GM18517 (cell line): Measurements from ENCODE around the gene MZT2A.
"Not testable (repeated sequence)": the region's sequence is repeated elsewhere in the genome, so short reads cannot be mapped to it uniquely, and the experiment has no call there.

Experiments
- ATAC-seq: cut with Tn5 transposase; IDR thresholded peaks from one replicate; pipeline ENCODE4 v1.9.1; 2021; ENCODE audit warnings: mild to moderate bottlenecking, moderate library complexity; ENCODE audit not compliant: unreplicated experiment

MZT2A gene

DNA sequence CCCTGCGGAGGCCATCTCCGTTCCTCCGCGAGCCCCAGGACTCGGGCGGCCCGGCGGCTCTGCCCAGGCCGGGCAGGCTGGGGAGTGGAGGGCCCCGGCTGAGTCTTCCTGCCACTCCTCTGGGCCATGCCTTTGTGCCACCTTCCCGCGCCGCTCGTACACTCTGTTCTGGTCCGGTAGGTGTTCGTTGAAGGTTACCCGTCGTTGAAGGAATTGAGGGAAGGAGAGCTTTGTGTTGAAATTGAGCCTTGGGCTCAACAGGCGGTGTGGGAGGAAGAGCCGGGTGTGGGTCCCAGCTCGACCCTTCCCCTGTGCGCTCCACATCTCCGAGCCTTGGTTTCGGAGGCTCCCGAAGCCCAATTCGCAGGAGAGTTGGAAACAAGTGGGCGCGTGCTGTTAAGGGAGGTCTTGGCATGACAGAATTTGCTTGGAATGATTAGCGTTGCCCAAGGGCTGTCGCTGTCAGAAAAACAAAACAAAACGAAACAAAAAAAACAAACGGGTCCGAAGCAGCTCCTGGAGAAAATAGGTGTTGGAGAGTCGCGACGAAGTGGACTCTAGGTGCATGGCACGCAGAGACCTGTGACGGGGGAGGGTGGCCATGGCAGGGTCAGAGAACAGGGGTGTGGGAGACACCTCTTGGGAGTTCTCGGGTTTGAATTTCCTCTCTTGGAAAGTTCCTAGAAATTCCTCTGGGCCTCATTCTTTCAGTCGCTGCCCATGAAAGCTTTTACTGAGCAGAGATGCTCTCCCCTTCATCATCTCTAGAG, 1.2 kb upstream of the MZT2A start:
- ATAC-seq = peak; percentile 31

DNA sequence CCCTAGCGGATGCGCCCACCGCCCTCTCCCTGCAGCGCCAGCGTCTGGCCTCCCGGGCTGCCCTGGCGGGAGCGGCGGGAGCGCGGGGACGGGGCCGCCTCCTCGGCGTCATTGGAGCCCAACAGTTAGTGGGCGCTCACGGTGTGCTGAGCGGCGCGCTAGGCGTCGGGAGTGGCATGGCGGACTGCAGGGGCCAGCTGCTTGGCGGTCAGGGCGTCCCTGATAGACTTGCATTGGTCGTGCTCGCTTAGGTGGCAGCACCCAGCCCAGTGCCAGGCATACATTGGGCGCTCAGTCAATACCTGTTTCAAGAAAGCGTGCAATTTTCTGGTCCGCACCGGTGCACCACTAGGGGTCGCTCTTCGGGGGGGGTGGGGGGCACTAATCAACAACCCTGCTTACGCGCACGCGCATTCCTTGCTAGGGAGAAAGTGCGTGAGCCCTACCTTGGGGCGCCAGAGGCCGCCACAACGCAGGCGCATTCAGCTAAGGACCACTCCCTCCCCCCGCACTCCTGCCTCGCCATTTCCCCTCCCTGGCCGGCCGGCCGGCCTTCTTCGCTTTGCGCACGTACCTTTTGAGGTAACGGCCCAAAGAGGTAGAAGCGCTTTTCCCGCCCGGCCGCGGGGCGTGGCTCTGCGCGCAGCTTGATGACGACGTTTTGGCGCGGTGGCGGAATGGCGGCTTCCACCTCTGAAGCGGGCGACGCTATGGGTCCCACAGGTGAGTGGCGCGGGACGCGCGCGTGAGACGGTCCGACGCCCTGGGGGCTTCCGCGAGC, 411 bp upstream of the MZT2A start:
- peak; percentile 74 for ATAC-seq

DNA sequence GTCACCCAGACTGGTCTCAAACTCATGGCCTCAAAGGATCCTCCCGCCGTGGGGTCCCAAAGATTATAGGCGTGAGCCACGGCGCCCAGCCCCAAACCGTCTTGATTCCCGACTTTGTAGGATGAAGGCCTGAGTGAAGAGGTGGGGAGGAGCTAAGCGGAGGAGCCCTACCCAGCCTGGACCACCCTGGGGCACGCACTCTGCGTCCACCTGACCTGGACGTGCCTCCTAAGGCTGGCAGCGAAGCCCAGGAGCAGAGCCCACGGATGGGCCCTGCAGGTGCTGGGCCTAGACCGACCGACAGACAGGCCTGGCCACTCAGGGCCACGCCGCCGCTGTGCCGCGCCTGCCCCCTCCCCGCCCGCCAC, 744 bp downstream of the MZT2A start:
- ATAC-seq = peak; percentile 0

DNA sequence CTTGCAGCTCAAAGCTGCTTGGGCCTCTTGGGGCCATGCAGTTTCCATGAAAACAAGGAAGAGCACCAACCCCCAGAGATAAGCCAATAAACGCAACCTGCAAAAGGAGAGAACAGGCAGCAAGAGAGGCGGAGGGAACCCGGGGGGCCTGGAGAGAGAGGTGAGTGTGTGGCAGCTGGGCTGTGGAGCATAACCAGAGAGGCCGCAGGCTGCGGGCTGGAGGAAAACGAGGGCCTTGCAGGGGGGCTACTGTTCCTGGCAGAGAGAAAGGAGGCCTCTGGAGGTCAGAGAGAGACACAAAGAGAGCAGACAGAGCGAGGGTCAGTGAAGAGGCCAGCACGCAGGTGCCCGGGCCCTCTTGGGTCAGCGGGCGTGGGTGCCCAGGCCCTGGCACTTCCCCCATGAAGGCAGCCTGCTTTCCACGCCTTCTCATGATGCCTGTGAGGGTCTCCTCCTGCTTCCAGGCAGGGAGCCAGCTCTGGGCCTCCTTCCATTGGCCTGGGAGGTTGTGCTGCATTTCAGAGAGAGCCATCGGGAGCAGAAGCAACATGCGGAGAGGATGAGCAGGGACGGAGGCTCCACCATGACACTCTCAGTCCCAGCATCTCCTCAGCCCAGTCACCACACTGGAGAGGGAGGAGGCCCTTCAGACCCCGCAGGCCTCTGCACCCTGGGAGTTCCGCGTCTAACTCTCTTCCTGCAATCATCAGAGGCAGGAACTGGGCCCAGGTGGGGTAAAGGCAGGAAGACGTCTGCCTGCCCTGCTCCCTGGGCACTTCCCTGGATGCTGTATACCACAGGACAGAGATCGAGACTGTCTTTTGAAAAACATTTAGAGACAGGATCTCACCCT, 1.4 kb downstream of the MZT2A start:
- not testable (repeated sequence) for ATAC-seq

DNA sequence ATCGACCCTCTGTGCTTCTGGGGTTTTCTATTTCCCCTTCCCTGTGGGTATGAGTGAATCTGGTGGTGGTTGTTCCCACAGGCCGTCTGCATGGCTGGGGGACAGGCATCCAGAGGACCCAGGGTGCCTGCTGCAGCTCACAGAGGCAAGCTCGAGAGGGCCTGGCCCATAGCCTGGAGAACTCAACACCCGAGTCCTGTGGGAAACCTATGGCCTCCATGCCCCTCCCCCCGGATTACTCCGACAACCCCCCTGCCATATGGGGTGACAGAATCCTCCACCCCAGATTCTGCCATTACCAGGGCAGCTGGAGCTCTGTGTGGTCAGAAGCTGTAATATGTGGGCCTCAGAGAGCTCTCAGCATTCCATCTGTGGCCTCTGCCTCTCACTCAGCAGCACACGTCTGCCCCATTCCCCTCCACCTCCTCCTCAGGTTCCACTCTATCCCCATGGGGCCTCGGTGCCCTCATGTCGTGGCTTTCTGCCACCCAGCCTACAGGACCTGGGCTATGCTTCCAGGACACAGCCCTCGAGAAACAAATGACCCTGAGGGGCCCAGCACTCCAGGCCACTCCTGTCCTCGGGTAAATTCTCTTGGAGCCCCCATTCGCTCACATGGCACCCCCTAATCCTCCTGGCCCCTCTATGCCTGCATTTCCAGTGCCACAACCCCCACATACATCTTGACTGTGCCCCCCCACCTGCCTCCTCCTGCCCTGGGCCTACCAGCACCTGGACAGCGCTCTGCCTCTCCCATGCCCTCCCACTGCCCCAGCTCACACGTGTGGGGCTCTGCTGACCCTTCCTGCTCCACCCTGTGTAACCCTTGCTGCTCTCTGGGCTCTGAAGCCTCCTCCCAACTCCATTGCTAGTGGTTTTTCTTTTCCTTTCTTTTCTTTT, 3.6 kb downstream of the MZT2A start:
- ATAC-seq = no peak

DNA sequence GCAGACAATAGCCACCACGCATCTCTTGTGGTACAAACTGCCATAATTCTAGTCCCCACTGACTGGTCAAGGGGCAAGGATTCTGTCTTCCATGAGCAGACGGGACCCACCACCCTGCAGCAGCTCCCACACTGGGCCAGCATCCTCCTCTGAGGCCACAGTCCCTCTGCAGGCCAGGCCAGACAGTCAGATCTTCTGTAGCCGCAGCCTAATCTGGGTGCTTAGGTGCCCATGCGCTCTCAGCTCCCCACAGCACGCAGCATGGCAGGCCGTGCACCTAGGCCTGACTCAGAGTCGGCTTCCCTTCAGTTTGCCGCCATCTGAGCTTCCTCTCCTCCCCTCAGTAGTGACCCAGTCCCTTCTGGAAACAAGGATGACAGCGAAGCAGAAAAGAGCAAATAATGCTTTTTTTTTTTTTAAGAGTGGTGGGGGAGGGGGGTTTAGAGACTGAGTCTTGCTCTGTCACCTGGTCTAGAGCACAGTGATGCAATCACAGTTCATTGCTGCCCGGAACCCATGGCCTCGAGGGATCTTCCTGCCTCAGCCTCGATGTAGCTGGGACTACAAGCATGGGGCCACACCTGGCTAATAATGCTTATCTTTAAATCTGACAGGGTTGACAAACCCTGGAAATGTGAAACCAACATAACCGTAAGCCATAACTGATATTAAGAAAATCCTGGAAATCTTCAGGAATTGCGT, 5.8 kb downstream of the MZT2A start:
- not testable (repeated sequence) for ATAC-seq

DNA sequence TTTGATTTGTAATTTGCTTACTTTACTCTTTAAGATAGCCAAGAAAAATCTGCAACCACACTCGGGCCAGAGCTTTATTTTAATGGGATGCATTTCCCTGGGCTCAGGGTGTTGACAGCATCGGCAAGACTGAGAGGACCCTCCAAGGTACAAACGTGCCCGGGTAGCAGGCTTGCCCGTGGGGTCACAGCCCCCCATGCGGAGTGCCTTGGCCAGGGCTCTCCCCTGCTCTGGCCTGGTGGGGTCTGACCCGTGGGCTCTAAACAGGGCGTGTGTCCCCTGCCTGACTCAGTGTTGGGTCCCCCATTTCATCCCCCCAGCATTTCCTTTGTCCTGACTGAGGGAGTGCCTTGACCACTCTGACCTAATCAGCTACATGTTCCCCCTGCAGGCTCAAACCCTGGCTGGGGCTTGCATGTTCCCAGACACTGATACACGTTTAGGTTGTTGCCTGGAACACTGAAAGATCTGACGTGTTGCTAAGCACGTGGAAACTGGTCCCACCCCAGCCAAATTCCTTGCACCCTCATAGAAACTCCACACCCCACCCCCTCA, 7.2 kb downstream of the MZT2A start:
- not testable (repeated sequence) for ATAC-seq

DNA sequence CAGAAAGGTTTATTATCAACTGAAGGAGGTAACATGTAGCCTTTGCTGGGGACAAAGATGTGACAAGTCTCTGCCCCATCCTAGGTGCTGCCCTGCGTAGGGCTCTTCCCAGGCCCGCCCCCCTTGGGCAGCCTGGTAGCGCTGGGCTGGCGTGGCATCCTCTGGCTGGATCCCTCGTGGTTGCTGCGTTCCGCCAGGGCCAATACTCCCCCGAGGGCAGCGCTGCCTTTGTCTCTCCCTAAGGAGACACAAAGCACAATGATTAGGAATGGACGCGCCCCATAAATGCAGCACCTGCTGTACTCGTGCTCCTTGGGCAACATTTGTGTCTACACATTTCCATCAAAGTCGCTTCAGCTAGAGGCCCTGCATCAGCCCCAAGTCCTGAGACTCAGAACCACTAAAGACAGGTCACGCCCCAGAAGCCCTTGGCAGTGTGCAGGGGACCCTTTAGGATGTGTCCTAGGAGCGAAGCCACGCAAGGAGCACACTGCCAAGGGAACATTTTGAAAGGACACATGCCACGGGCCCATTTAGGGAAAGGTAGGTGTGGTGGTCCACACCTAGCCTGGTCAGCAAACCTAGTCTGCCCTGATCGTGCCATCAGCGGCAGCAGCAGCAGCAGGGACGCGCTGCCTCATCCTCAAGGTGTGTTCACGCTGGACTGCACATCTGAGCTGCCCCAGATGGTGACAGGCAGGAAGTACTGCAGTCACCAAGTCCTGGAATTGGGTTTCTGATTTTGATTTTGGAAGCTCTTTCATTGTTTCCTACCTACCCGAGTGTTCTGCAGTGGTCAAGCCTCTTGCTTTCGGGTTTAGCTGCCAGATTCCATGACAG, 8.0 kb downstream of the MZT2A start:
- ATAC-seq = not testable (repeated sequence)

DNA sequence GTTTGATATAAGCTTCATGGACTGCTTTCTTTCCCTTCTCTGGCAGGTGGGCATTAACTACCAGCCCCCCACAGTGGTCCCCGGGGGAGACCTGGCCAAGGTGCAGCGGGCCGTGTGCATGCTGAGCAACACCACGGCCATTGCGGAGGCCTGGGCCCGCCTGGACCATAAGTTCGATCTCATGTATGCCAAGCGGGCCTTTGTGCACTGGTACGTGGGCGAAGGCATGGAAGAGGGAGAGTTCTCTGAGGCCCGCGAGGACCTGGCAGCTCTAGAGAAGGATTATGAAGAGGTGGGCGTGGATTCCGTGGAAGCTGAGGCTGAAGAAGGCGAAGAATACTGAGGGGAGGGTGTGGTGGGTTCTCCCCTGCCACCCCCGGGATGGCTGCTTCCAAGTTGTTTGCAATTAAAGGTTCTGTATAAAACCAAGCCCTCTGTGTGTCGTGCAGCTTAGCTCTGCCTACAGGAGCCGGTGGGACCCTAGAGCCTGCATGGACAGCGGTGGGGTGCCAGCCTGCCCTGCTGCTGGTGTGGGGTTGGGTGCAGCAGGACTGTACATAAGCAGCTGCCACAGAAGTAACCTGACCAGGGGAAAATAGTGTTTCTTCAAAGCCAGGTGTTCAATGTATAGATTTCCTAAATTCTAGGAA, 9.6 kb downstream of the MZT2A start:
- not testable (repeated sequence) for ATAC-seq

DNA sequence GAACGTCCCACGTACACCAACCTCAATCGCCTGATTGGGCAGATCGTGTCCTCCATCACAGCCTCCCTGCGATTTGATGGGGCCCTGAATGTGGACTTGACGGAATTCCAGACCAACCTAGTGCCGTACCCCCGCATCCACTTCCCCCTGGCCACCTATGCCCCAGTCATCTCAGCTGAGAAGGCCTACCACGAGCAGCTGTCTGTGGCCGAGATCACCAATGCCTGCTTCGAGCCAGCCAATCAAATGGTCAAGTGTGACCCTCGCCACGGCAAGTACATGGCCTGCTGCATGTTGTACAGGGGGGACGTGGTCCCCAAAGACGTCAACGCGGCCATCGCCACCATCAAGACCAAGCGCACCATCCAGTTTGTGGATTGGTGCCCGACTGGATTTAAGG, 11.8 kb downstream of the MZT2A start:
- not testable (repeated sequence) for ATAC-seq

DNA sequence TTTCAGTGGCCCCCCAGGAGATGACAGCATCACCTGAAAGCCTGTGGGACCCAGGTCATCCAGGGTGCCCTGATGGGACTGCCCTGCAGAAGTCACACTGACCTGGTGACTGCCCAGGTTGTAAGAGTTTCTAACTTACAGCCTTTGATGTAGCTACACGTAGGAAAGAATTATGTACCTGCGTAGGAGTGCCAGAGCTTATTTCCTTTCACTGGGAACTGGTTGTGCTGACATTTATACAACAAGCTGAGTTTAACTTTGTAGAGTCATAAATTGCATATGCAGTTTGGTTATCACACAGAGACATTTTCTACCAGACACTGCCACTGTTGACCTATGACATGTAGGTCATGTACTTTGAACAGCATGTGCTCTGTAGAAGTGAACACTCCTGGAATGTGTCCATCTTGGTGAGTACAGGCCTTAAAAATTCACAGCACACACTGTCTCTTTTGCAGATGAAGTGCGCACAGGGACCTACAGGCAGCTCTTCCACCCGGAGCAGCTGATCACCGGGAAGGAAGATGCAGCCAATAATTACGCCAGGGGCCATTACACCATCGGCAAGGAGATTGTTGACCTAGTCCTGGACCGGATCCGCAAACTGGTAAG, 13.2 kb downstream of the MZT2A start:
- not testable (repeated sequence) for ATAC-seq

DNA sequence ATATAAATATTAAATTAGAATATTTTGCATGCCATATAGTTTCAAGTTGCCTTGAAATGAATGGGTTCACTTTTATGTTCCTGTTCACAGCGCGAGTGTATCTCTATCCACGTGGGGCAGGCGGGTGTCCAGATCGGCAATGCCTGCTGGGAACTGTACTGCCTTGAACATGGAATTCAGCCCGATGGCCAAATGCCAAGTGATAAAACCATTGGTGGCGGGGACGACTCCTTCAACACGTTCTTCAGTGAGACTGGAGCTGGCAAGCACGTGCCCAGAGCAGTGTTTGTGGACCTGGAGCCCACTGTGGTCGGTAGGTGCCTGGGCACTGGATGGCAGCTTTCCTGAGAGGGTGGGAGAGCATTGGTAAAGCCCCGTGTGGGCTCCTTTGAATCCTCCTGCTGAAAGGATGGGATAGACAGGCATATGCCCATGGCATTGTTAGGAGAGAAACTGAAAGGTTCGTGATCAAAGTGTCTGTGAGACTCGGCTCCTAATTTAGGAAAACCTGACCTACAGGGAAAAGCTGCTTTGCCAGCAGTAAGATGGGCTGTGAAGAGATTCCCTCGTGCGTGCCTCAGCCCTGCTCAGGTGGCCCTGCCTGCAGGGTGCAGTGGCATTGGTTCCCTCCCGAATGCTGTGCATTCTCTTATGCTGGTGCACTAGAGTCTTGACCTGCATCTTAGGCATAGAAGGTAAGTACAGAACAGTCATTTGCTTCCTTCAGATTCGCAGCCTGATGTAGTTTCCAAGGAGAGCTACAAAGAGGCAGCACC, 13.9 kb downstream of the MZT2A start:
- not testable (repeated sequence) for ATAC-seq

DNA sequence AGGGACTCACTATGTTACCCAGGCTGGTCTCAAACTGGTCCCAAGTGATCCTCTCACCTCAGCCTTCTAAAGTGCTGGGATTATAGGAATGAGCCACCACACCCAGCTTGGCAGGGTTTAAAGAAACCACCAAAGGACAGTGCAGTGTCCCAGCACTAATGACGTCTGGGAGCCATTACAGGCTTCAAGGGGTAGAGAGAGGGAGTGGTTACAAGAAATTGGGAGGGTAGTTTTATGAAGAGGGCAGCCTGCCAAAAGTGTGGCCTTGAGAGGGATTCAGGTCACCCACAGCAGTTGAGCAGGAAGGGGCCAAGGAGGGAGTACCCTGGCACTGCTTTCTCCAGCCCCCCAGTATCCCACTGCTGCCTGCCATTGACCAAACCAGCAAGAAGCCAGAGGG, 15.0 kb downstream of the MZT2A start:
- not testable (repeated sequence) for ATAC-seq

DNA sequence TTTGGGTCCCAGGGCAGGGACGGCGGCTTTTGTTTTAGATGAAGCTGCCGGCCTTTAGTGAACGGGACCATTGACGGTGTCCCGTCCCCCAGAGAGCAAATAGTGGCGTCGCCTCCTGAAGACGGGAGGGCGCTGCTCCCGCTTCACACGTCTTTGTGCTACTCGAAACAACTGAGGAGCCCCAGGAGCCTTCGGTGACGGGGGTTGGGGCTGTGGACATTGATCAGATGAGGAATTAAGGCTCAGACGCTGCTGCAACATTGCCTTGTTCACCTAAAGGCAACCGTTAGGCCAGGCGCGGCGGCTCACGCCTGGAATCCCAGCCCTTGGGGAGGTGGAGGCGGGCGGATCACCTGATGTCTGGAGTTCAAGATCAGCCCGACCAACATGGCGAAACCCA, 15.8 kb downstream of the MZT2A start:
- ATAC-seq = not testable (repeated sequence)

DNA sequence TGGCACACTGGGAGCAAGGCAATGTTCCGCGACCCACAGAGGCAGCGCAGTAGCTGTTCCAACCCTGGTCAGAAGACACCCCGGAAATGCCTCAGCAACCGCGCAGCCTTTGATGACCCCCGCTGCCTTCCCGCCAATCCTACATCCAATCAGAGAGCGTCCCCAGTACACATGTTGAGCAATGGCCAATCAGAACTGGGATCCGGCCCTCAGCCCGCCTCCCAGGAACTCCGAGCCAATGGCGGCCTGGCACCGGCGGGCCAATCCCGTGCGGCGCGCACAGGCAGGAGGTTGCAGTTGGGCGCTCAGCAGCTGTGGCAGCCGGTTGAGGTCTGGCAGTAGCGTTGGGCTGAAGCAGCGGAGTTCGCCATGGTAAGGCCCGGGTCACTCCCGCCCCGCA, 16.4 kb downstream of the MZT2A start, which contains the start of gene TUBA3D:
TUBA3D (plus strand) TSS at position 289 of the 400 bp plus-strand sequence; CDS start at position 370, 81 bp downstream.
- ATAC-seq = no peak

DNA sequence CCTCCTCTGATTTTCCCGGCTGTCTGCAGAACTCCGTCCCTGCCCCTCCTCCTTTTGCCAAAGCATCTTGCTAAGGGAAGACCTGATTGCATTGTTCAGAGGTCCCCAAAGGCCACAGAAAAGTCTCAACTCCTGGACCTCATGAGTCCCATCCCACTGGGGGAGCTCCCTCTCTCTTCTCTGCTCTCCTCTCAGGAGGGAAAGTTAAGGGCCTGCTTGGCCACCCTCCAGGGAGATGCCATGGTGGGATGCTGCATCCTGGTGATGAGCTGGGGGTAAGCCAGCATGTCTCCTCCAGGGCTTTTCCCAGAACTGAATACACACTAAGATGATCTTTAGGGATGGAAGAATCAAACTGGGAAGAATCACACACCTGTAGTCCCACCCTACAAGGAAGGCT, 18.9 kb downstream of the MZT2A start:
- not testable (repeated sequence) for ATAC-seq

DNA sequence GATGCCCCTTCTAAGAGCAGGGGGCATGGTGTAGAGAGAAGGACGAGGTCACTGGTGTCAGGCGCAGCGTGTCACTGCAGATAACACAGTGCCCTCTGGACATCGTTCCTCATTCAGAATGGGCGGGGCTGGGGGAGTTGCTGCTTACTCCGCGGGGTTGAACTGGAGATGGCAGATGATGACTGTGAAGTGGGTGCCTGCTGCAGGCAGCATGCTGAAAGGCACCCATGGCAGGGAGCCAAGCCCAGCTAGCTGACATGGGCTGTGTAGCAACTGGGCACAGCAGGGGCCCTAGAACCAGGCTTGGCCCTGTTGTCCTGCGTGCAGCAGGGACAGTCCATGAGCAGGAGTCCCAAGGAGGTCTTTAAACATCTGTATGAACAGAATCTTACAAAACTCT, 20.6 kb downstream of the MZT2A start:
- not testable (repeated sequence) for ATAC-seq
